ENCODE results near the gene FAM13C. TPM values are rescaled to one million over a fixed set of nuclear protein-coding genes. Genes with fewer than 3 reads are reported as not detected.
"Not testable (repeated sequence)": the region's sequence is repeated elsewhere in the genome, so short reads cannot be mapped to it uniquely, and the experiment has no call there.

FAM13C gene
- total RNA-seq, 8 experiments from 2014 or later = 0.67 to 29.1 (median 14.9) TPM; not detected in 1

DNA sequence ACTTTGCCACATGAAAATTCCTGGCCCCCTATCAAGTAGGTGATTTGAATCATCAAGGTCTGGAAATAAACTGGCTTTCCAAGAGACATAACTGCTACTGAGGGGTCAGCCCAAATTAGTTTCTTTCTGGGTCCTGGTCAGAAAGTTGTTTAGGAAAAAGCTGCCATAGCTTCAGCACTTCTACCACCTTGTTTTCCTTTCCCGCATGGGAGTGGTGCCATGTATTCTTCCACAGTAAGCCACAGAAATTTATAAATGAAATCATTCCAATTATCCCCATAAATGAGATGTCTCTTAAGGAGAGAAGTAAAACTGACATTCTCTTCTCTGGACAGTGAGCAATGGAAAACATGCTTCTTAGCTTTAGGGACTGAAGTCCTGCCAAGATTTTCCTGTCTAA, 105.1 kb downstream of the FAM13C start:
- ATAC-seq (replicated peaks in 6 of 8) = no peak
- no peak overlapping the region for H3K27ac ChIP-seq
- 88 to 100% (median 100%) methylated on average over 1 of the region's 1 CpG; no CpG with 5 or more reads in 5 of the 10 experiments for WGBS, 10 experiments
- peaks cover 0 to 15% of the 10 kb centered on the region in 2 donors for H3K4me1 ChIP-seq (replicated peaks in 1 of 2)
- H3K4me3 ChIP-seq = no peak overlapping the region
- in situ Hi-C loops (cut with MboI; ENCODE audit: low pct_unique_long_range_greater_than_20kb in 2 of 9, low sequenced_read_pairs in 9 of 9, unreplicated experiment in 9 of 9) = loop anchor here in 1 of 9 experiments (25.0 kb wide), 1 partner anchor 355 kb away; no protein-coding TSS in a partner anchor

DNA sequence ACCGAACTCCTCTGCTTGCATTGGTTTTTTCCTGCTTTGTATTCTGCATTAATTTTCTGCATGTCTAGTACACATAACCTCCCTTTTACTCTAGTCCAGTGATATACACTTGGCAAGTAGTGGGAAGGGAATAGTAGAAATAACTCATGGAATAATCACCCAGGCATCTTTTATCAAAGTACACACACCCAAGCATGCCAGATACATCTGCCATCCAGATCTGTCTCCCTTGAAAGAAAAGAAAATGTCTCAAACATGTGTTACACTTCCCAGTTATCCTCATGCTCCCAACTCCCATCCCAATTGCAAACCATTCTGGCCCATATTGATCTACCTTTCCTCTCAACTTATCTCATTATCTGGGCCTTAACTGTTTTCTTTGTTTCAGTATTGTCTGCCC, 106.9 kb downstream of the FAM13C start:
- peaks cover 0 to 15% of the 10 kb centered on the region in 2 donors for H3K4me1 ChIP-seq (replicated peaks in 1 of 2)
- H3K4me3 ChIP-seq = no peak overlapping the region
- peak in 1 of 8 experiments; percentile 32 for ATAC-seq (replicated peaks in 6 of 8)
- in situ Hi-C loops (cut with MboI; ENCODE audit: low pct_unique_long_range_greater_than_20kb in 2 of 9, low sequenced_read_pairs in 9 of 9, unreplicated experiment in 9 of 9) = loop anchor here in 1 of 9 experiments (25.0 kb wide), 1 partner anchor 357 kb away; no protein-coding TSS in a partner anchor
- 0 to 100% (median 86%) methylated on average over 1 of the region's 1 CpG; no CpG with 5 or more reads in 3 of the 10 experiments for WGBS, 10 experiments
- H3K27ac ChIP-seq = no peak overlapping the region

DNA sequence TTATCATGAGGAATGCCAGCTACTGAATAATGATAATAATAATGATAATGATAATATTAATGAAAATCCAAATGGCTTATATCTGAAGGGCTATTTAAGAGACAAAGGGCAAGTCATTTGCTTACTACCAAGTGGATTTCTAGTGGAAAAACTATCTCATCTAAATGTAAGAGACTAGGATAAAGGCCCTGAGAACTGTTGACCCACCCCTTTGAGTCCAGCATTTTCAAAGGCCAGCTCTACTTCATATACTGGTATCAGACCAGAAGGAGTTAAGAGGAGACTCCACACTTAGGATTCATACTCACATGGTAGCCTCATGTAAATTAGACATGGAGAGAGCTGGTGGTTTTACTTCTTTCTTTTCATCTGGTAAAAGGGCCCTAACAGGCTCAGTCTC, 109.9 kb downstream of the FAM13C start:
- no peak for ATAC-seq (replicated peaks in 6 of 8)
- no peaks in the 10 kb centered on the region for H3K4me1 ChIP-seq (replicated peaks in 1 of 2)
- H3K4me3 ChIP-seq = no peak overlapping the region
- in situ Hi-C loops (cut with MboI; ENCODE audit: low pct_unique_long_range_greater_than_20kb in 2 of 9, low sequenced_read_pairs in 9 of 9, unreplicated experiment in 9 of 9) = loop anchor here in 1 of 9 experiments (25.0 kb wide), 1 partner anchor 360 kb away; no protein-coding TSS in a partner anchor
- H3K27ac ChIP-seq = no peak overlapping the region

DNA sequence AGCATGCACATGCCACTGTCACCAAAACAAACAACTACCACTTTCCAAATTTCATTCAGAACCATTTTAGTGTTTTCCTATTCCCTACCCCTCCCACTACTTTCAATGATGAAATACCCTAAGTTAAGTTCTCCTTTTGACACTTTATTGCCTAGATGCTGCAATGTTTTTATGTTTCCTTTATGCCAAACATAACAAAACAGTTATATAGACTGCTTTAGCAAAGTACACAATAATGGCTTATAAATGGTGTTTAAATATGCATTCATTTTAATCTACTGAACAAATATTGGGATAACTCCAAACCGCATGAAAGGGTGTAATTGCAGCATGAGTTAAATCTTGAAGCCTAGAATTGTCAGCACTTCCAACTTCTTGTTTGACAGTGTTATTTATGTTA, 116.7 kb downstream of the FAM13C start:
- in situ Hi-C loops (cut with MboI; ENCODE audit: low pct_unique_long_range_greater_than_20kb in 2 of 9, low sequenced_read_pairs in 9 of 9, unreplicated experiment in 9 of 9) = loop anchor here in 2 of 9 experiments (10.0 to 25.0 kb wide), 2 partner anchors 329 to 342 kb away; no protein-coding TSS in a partner anchor
- H3K27ac ChIP-seq = no peak overlapping the region
- WGBS, 10 experiments = 17 to 100% (median 100%) methylated on average over 1 of the region's 1 CpG; no CpG with 5 or more reads in 2 of the 10 experiments

DNA sequence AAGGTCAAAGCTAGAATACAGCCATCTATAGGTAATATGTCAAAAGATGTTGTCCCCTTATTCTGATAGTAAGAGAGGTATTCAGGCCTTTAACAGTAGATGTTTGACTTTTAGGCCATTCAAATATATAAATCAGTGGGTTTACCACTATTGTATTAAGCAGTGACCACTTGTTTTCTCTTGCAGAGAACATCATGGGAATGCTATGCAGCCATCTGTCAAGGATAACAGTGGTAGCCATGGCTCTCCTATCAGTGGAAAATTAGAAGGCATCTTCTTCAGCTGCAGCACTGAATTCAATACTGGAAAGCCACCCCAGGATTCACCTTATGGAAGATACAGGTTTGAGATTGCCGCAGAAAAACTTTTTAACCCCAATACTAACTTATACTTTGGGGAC, 117.5 kb downstream of the FAM13C start:
- WGBS, 10 experiments = 17 to 100% (median 80%) methylated on average over 1 of the region's 1 CpG; no CpG with 5 or more reads in 3 of the 10 experiments
- in situ Hi-C loops (cut with MboI; ENCODE audit: low pct_unique_long_range_greater_than_20kb in 2 of 9, low sequenced_read_pairs in 9 of 9, unreplicated experiment in 9 of 9) = loop anchor here in 2 of 9 experiments (10.0 to 25.0 kb wide), 2 partner anchors 330 to 342 kb away; no protein-coding TSS in a partner anchor
- H3K4me1 ChIP-seq (replicated peaks in 1 of 2) = peaks cover 0 to 3% of the 10 kb centered on the region in 2 donors
- ATAC-seq (replicated peaks in 6 of 8) = peak in 1 of 8 experiments; percentile 29
- H3K4me3 ChIP-seq = no peak overlapping the region
- no peak overlapping the region for H3K27ac ChIP-seq

More for the DNA sequence above, 116.7 kb downstream of the FAM13C start:
- ATAC-seq (replicated peaks in 6 of 8) = no peak
- Histone ChIP-seq H3K4me1 (replicated peaks in 1 of 2) (peaks cover 0 to 2% of the 10 kb centered on the region in 2 donors), H3K4me3 (no peak overlapping the region)

GRCh38 chr10:59243611-59244195, 118.6 kb downstream of the FAM13C start:
- peaks cover 0 to 3% of the 10 kb centered on the region in 2 donors for H3K4me1 ChIP-seq (replicated peaks in 1 of 2)
- no peak overlapping the region for H3K27ac ChIP-seq
- WGBS, 10 experiments = 33 to 100% (median 93%) methylated on average over 1 to 2 of the region's 2 CpGs; no CpG with 5 or more reads in 3 of the 10 experiments
- H3K4me3 ChIP-seq = no peak overlapping the region
- no peak for ATAC-seq (replicated peaks in 6 of 8)
- in situ Hi-C loops (cut with MboI; ENCODE audit: low pct_unique_long_range_greater_than_20kb in 2 of 9, low sequenced_read_pairs in 9 of 9, unreplicated experiment in 9 of 9) = loop anchor here in 2 of 9 experiments (10.0 to 25.0 kb wide), 2 partner anchors 331 to 344 kb away; no protein-coding TSS in a partner anchor

GRCh38 chr10:59242991-59243390, 119.4 kb downstream of the FAM13C start:
- in situ Hi-C loops (cut with MboI; ENCODE audit: low pct_unique_long_range_greater_than_20kb in 2 of 9, low sequenced_read_pairs in 9 of 9, unreplicated experiment in 9 of 9) = loop anchor here in 2 of 9 experiments (10.0 to 25.0 kb wide), 2 partner anchors 332 to 344 kb away; no protein-coding TSS in a partner anchor
- H3K4me3 ChIP-seq = no peak overlapping the region
- 27 to 100% (median 93%) methylated on average over 1 to 3 of the region's 3 CpGs for WGBS, 10 experiments
- no peak for ATAC-seq (replicated peaks in 6 of 8)
- no peak overlapping the region for H3K27ac ChIP-seq
- peaks cover 0 to 3% of the 10 kb centered on the region in 2 donors for H3K4me1 ChIP-seq (replicated peaks in 1 of 2)

- in situ Hi-C loops (cut with MboI; ENCODE audit: low pct_unique_long_range_greater_than_20kb in 2 of 9, low sequenced_read_pairs in 9 of 9, unreplicated experiment in 9 of 9) = loop anchor here in 2 of 9 experiments (10.0 to 25.0 kb wide), 2 partner anchors 333 to 345 kb away; no protein-coding TSS in a partner anchor
- Histone ChIP-seq H3K4me3 (no peak overlapping the region), H3K27ac (no peak overlapping the region), H3K4me1 (replicated peaks in 1 of 2) (peaks cover 0 to 3% of the 10 kb centered on the region in 2 donors)
- whole genome bisulfite sequencing, 10 experiments = 80 to 100% (median 100%) methylated on average over 1 of the region's 1 CpG; no CpG with 5 or more reads in 4 of the 10 experiments
- ATAC-seq (replicated peaks in 6 of 8) = no peak
These were observed 120.3 kb downstream of the FAM13C start for GRCh38 chr10:59242057-59242456.

- no peak for ATAC-seq (replicated peaks in 6 of 8)
- Histone ChIP-seq H3K27ac (no peak overlapping the region), H3K4me3 (no peak overlapping the region), H3K4me1 (replicated peaks in 1 of 2) (peaks cover 0 to 3% of the 10 kb centered on the region in 2 donors)
- in situ Hi-C loops (cut with MboI; ENCODE audit: low pct_unique_long_range_greater_than_20kb in 2 of 9, low sequenced_read_pairs in 9 of 9, unreplicated experiment in 9 of 9) = loop anchor here in 2 of 9 experiments (10.0 to 25.0 kb wide), 2 partner anchors 334 to 347 kb away; no protein-coding TSS in a partner anchor
- 0 to 100% (median 18%) methylated on average over 1 to 2 of the region's 2 CpGs; no CpG with 5 or more reads in 1 of the 10 experiments for WGBS, 10 experiments
These were observed 121.7 kb downstream of the FAM13C start for GRCh38 chr10:59240582-59241183.

- H3K4me1 ChIP-seq (replicated peaks in 1 of 2); H3K27ac ChIP-seq; H3K4me3 ChIP-seq; ATAC-seq (replicated peaks in 6 of 8): not testable (repeated sequence)
- 29 to 100% (median 87%) methylated on average over 1 to 2 of the region's 2 CpGs; no CpG with 5 or more reads in 4 of the 10 experiments for WGBS, 10 experiments
- in situ Hi-C loops (cut with MboI; ENCODE audit: low pct_unique_long_range_greater_than_20kb in 2 of 9, low sequenced_read_pairs in 9 of 9, unreplicated experiment in 9 of 9) = loop anchor here in 1 of 9 experiments (25.0 kb wide), 1 partner anchor 348 kb away; no protein-coding TSS in a partner anchor
These were observed 123.2 kb downstream of the FAM13C start for GRCh38 chr10:59239108-59239507.

GRCh38 chr10:59237775-59238174, 124.6 kb downstream of the FAM13C start:
- in situ Hi-C loops (cut with MboI; ENCODE audit: low pct_unique_long_range_greater_than_20kb in 2 of 9, low sequenced_read_pairs in 9 of 9, unreplicated experiment in 9 of 9) = loop anchor here in 1 of 9 experiments (25.0 kb wide), 1 partner anchor 350 kb away; no protein-coding TSS in a partner anchor
- no peak for ATAC-seq (replicated peaks in 6 of 8)
- peaks cover 0 to 3% of the 10 kb centered on the region in 2 donors for H3K4me1 ChIP-seq (replicated peaks in 1 of 2)
- no peak overlapping the region for H3K27ac ChIP-seq
- H3K4me3 ChIP-seq = no peak overlapping the region

GRCh38 chr10:59236064-59236697, 126.2 kb downstream of the FAM13C start:
- WGBS, 10 experiments = 44 to 100% (median 88%) methylated on average over 2 to 4 of the region's 4 CpGs
- in situ Hi-C loops (cut with MboI; ENCODE audit: low pct_unique_long_range_greater_than_20kb in 2 of 9, low sequenced_read_pairs in 9 of 9, unreplicated experiment in 9 of 9) = loop anchor here in 1 of 9 experiments (25.0 kb wide), 1 partner anchor 351 kb away; no protein-coding TSS in a partner anchor
- Histone ChIP-seq H3K4me3 (no peak overlapping the region), H3K27ac (no peak overlapping the region), H3K4me1 (replicated peaks in 1 of 2) (peaks cover 0 to 3% of the 10 kb centered on the region in 2 donors)
- no peak for ATAC-seq (replicated peaks in 6 of 8)
